Endometrial microvascular endothelial cells (primary cell): ENCODE measurements around the gene RPP14. TPM values are rescaled to one million over a fixed set of nuclear protein-coding genes. Genes with fewer than 3 reads are reported as not detected.
"Not testable (repeated sequence)": the region's sequence is repeated elsewhere in the genome, so short reads cannot be mapped to it uniquely, and the experiment has no call there.

Experiments
- in situ Hi-C: cut with HindIII; loops from 2 replicates; pipeline ENCODE4 v1.10.0; 2017; ENCODE audit warnings: low sequenced_read_pairs, low pct_unique_long_range_greater_than_20kb; ENCODE audit errors: inconsistent ontology term
- total RNA-seq: library from RNA; depleted of rRNA; stranded (reverse); fragments of >200 nt; gene quantifications from one replicate; pipeline ENCODE4 v1.2.3, GENCODE V29; 2015; ENCODE audit errors: inconsistent ontology term

Gene RPP14
- total RNA-seq, 1 donor from 2014 or later, result 18.2 TPM

- in situ Hi-C loops, result not testable (repeated sequence)
These were observed 17.0 kb upstream of the RPP14 start for GRCh38 chr3:58288964-58289613.

- in situ Hi-C loops, result not testable (repeated sequence)
These were observed 15.6 kb upstream of the RPP14 start for GRCh38 chr3:58290446-58290845.

GRCh38 chr3:58291671-58292338, 14.2 kb upstream of the RPP14 start:
- in situ Hi-C loops, result no loop called here

GRCh38 chr3:58292866-58293265, 13.2 kb upstream of the RPP14 start:
- in situ Hi-C loops, result no loop called here

- in situ Hi-C loops, result no loop called here
These were observed 12.5 kb upstream of the RPP14 start for GRCh38 chr3:58293516-58293915.

GRCh38 chr3:58296269-58296668, 9.8 kb upstream of the RPP14 start:
- in situ Hi-C loops, result no loop called here

- in situ Hi-C loops, result no loop called here
These were observed 9.2 kb upstream of the RPP14 start for GRCh38 chr3:58296843-58297242.

- in situ Hi-C loops, result no loop called here
These were observed 7.9 kb upstream of the RPP14 start for GRCh38 chr3:58298190-58298589.

- in situ Hi-C loops, result no loop called here
These were observed 7.0 kb upstream of the RPP14 start for GRCh38 chr3:58299075-58299474.

GRCh38 chr3:58299839-58300516, 6.1 kb upstream of the RPP14 start:
- in situ Hi-C loops, result loop anchor here (10.0 kb wide), 1 partner anchor 105 kb away; no protein-coding TSS in a partner anchor

- in situ Hi-C loops, result loop anchor here (10.0 kb wide), 1 partner anchor 113 kb away; no protein-coding TSS in a partner anchor
These were observed 1.7 kb downstream of the RPP14 start for GRCh38 chr3:58307639-58308215.

- in situ Hi-C loops, result loop anchor here (10.0 kb wide), 1 partner anchor 114 kb away; no protein-coding TSS in a partner anchor
These were observed 2.7 kb downstream of the RPP14 start for GRCh38 chr3:58308728-58309127.

GRCh38 chr3:58317811-58318210, 11.8 kb downstream of the RPP14 start:
- in situ Hi-C loops, result no loop called here

GRCh38 chr3:58321791-58322190, 15.7 kb downstream of the RPP14 start:
- in situ Hi-C loops, result no loop called here

- in situ Hi-C loops, result no loop called here
These were observed 16.7 kb downstream of the RPP14 start for GRCh38 chr3:58322793-58323192.

- in situ Hi-C loops, result no loop called here
These were observed 17.7 kb downstream of the RPP14 start for GRCh38 chr3:58323529-58324390.

- in situ Hi-C loops, result no loop called here
These were observed 18.6 kb downstream of the RPP14 start for GRCh38 chr3:58324391-58325390.
